GM12874 (cell line): ENCODE data around the gene ITGA4.

Source experiments
- TF ChIP-seq, protein P1 (sequence below): IDR thresholded peaks from 2 replicates; pipeline ENCODE4 v1.5.1; 2011; ENCODE audit warnings: low read depth, mild to moderate bottlenecking, control low read depth, low read length, moderate library complexity; ENCODE audit not compliant: insufficient read depth

ITGA4 gene

DNA sequence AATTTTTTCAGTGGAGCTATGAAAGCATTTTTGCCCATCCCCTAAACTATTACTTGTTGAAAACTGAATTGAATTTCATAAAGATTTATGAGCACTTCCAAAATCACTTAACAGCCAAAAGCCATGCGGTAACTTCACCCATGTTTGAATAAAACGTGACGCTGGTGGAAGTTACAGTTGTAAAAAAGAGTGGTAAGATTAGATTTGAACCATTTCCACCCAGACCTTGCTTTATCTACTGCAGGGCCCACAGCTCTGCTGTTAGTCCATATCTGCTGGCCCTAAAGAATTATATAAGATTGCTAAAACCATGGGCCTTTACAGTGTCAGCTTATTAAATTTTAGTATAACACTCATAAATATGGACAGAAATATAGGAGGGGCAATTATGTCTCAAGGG, 15.5 kb upstream of the ITGA4 start:
- TF ChIP-seq, protein P1, sequence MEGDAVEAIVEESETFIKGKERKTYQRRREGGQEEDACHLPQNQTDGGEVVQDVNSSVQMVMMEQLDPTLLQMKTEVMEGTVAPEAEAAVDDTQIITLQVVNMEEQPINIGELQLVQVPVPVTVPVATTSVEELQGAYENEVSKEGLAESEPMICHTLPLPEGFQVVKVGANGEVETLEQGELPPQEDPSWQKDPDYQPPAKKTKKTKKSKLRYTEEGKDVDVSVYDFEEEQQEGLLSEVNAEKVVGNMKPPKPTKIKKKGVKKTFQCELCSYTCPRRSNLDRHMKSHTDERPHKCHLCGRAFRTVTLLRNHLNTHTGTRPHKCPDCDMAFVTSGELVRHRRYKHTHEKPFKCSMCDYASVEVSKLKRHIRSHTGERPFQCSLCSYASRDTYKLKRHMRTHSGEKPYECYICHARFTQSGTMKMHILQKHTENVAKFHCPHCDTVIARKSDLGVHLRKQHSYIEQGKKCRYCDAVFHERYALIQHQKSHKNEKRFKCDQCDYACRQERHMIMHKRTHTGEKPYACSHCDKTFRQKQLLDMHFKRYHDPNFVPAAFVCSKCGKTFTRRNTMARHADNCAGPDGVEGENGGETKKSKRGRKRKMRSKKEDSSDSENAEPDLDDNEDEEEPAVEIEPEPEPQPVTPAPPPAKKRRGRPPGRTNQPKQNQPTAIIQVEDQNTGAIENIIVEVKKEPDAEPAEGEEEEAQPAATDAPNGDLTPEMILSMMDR = no peak

- TF ChIP-seq, protein P1 = no peak
Observed at GRCh38 chr2:181444654-181445053, 12.5 kb upstream of the ITGA4 start.

DNA sequence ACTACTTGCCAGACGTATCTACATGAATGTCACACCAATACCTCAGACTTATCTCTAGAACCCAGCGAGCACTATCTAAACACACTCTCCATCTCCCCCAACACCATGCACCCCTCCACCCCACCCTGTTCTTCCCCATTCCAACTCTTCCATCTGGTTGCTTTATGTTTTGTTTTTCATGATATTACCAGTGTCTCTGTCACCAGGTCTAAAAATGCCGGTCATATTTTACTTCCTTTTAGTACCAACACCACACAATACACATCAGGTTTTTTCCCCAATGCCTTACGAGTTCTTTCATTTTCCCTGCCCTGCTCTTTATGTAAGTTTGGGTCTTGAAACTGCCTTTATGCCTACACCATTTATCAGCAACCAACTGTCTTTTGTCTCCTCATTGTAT, 10.2 kb upstream of the ITGA4 start:
- TF ChIP-seq, protein P1 = no peak

GRCh38 chr2:181454686-181455450, 2.3 kb upstream of the ITGA4 start:
- TF ChIP-seq, protein P1 = no peak

DNA sequence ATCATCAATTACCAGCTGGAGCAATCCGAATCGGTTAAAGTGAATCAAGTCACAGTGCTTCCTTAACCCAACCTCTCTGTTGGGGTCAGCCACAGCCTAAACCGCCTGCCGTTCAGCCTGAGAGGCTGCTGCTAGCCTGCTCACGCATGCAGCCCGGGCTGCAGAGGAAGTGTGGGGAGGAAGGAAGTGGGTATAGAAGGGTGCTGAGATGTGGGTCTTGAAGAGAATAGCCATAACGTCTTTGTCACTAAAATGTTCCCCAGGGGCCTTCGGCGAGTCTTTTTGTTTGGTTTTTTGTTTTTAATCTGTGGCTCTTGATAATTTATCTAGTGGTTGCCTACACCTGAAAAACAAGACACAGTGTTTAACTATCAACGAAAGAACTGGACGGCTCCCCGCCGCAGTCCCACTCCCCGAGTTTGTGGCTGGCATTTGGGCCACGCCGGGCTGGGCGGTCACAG, 496 bp upstream of the ITGA4 start:
- TF ChIP-seq, protein P1 = no peak

DNA sequence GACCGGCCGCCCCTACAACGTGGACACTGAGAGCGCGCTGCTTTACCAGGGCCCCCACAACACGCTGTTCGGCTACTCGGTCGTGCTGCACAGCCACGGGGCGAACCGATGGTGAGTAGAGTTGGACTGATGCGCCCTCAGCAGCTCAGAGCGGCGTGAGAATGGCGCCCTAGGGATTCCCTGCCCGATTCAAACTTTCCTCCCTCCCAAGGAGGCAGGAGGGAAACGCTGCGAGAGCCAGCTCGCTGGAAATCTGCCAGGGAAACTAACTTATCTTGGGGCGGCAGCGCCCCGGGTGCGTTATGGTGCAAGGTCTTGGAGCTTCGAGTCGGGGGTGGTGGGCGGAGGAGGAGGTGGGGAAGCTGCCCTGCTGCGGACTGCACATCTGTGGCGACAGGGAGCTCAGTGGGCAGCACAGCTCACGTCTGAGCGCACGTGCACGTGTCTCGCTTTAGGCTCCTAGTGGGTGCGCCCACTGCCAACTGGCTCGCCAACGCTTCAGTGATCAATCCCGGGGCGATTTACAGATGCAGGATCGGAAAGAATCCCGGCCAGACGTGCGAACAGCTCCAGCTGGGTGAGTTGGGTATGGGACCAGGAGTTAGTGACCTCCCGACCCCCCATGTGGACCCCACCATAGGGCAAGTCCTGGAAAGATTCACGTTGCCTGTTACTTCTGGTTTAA, 697 bp downstream of the ITGA4 start:
- TF ChIP-seq, protein P1 = no peak

DNA sequence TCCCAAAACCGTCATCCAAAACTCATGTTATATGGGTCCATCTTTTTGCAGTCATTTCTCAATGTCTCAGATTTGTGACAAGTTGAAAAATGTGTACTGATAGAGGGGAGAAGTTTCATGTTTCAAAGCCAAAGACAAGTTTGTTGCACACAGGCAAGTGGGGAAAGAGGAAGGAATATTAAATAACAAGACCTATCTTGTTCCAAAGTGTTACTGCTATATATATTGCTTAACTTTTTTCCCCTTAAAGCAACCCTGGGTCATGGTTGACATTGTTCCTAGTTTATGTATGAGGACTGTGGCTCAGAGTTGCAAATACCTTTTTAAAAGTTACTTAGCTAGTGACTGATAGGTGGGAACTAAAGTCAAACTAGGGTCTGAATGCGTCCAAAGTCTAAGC, 1.7 kb downstream of the ITGA4 start:
- TF ChIP-seq, protein P1 = no peak
